CD4-positive, alpha-beta T cell treated with Interleukin-17A for 1 hour (primary cell): ENCODE measurements around the gene DCAF5.
"Not testable (repeated sequence)": the region's sequence is repeated elsewhere in the genome, so short reads cannot be mapped to it uniquely, and the experiment has no call there.

ENCODE experiments used
- DNase-seq: peaks from one replicate; pipeline ENCODE4 v3.0.0-alpha.2; 2020

DCAF5 gene, protein sequence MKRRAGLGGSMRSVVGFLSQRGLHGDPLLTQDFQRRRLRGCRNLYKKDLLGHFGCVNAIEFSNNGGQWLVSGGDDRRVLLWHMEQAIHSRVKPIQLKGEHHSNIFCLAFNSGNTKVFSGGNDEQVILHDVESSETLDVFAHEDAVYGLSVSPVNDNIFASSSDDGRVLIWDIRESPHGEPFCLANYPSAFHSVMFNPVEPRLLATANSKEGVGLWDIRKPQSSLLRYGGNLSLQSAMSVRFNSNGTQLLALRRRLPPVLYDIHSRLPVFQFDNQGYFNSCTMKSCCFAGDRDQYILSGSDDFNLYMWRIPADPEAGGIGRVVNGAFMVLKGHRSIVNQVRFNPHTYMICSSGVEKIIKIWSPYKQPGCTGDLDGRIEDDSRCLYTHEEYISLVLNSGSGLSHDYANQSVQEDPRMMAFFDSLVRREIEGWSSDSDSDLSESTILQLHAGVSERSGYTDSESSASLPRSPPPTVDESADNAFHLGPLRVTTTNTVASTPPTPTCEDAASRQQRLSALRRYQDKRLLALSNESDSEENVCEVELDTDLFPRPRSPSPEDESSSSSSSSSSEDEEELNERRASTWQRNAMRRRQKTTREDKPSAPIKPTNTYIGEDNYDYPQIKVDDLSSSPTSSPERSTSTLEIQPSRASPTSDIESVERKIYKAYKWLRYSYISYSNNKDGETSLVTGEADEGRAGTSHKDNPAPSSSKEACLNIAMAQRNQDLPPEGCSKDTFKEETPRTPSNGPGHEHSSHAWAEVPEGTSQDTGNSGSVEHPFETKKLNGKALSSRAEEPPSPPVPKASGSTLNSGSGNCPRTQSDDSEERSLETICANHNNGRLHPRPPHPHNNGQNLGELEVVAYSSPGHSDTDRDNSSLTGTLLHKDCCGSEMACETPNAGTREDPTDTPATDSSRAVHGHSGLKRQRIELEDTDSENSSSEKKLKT

GRCh38 chr14:69152902-69153151 is at the start of gene DCAF5:
TSS of gene DCAF5 (minus strand) at chr14:69153119. CDS start at chr14:69152978, 141 bp downstream.
- DNase-seq: peak; percentile 95

GRCh38 chr14:69199786-69200185 is 46.9 kb upstream of the DCAF5 start:
- no peak for DNase-seq

- DNase-seq: no peak
Measured at GRCh38 chr14:69193721-69194120, 40.8 kb upstream of the DCAF5 start.

- peak; percentile 70 for DNase-seq
Measured at GRCh38 chr14:69191340-69192111, 38.6 kb upstream of the DCAF5 start, which contains the start of gene EXD2. TSS of gene EXD2 (plus strand) at chr14:69191498. CDS start at chr14:69209471, 17,973 bp downstream.

- DNase-seq: no peak
Measured at GRCh38 chr14:69190191-69190590, 37.3 kb upstream of the DCAF5 start.

DNA sequence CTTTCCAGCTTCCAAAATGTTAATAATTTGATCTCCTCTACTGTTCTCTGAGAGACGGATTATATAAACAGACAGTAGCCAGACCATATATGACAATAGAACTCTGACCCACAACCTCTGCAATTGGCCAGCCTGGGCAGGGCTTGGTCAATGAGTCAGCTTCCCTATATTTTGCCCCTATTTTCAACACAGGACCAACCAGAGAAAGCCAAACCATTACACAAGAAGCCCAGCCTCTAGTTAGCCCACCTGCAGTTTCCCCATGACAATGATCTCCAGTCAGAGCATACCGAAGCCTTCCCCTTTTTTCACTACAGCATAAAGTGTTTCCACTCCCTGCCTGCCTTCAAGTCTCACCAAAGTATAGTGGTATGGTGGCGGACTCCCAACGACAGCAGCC is 30.8 kb upstream of the DCAF5 start:
- no peak for DNase-seq

GRCh38 chr14:69182580-69182979 is 29.7 kb upstream of the DCAF5 start:
- not testable (repeated sequence) for DNase-seq

GRCh38 chr14:69181491-69181890 is 28.6 kb upstream of the DCAF5 start:
- no peak for DNase-seq

DNA sequence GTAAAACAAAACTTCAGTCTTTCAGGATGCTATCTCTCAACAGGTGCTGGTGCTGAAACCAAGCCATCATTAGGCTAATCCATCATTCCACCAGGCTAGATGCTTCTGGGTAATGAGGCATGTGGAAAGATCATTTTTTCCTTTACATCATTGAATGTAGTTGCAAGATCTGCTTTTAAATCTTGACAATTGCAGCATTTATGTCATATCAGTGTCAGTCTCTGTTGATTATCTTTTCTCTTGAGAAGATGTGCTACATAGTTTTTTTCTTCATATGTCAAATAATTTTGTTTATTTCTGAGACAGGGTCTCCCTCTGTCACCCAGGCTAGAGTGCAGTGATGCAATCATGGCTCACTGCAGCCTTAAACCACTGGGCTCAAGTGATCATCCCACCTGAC is 22.2 kb upstream of the DCAF5 start:
- no peak for DNase-seq

DNA sequence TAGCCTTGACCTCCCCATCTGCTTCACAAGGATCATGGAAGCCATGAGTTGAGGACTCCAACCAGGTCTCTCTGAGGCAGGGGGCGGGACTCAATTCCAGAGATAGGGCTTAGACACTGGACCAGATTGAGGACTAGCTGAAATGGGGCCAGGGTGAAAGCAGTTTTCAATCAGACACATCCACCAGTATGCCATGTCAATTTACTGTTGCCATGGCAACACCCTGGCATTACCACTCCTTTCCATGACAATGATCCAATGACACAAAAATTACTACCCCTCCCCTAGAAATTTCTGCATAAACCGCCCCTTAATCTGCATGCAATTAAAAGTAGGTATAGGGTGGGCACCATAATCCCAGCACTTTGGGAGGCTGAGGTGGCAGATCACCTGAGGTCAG is 18.6 kb upstream of the DCAF5 start:
- DNase-seq: no peak

GRCh38 chr14:69170839-69171238 is 17.9 kb upstream of the DCAF5 start:
- DNase-seq: no peak

DNA sequence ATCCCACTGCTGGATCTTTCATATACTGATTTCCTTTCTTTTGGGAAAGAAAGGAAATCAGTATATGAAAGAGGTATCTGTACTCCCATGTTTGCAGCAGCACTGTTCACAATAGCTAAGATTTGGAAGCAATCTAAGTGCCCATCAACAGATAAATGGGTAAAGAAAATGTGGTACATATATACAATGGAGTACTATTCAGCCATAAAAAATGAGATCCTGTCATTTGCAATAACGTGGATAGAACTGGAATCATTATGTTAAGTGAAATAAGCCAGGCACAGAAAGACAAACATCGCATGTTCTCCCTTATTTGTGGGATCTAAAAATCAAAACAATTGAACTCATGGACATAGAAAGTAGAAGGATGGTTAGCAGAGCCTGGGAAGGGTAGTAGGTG is 12.9 kb upstream of the DCAF5 start:
- not testable (repeated sequence) for DNase-seq

- no peak for DNase-seq
Measured at GRCh38 chr14:69161590-69161989, 8.7 kb upstream of the DCAF5 start.

GRCh38 chr14:69156224-69156623 is 3.3 kb upstream of the DCAF5 start:
- DNase-seq: no peak

GRCh38 chr14:69154779-69155178 is 1.9 kb upstream of the DCAF5 start:
- DNase-seq: peak; percentile 11

- peak; percentile 20 for DNase-seq
Measured at GRCh38 chr14:69153873-69154270, 953 bp upstream of the DCAF5 start.

DNA sequence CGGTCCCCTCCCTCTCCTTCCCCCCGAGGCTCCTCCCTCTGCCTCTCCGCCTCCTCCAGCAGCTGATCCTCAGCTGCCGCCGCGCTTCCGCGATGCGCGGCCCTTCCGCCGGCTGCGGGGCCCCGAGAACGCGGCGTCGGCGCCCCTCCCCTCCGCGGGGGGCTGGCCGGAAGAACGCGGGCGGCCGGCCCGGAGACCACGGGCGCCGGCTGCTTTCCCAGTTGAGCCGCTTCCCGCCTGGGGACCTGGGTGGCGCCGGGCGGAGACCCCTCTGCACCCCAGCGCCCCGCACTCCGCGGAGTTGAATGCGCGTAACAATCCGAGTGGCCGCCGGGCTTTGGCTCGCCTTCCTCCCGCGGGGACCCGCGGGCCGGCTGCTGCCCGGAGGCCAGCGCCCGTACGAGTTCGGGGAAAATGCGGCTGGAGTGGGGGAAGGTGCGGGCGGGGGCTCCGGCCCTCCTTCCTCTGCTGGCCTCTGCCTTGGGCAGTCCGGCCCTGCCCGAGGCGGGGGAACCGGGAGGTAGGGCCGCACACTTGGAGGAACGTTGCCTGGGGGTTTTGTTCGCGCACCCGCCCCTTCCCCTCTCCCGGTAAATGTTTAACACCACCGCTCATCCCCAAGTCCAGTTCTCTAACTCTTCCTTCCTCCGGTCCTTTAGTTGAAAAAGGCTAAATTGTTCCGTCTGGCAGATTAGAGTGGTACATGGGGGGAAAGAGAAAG is 393 bp upstream of the DCAF5 start:
- no peak for DNase-seq

- DNase-seq: peak; percentile 80
Measured at GRCh38 chr14:69152181-69152901, 578 bp downstream of the DCAF5 start.

DNA sequence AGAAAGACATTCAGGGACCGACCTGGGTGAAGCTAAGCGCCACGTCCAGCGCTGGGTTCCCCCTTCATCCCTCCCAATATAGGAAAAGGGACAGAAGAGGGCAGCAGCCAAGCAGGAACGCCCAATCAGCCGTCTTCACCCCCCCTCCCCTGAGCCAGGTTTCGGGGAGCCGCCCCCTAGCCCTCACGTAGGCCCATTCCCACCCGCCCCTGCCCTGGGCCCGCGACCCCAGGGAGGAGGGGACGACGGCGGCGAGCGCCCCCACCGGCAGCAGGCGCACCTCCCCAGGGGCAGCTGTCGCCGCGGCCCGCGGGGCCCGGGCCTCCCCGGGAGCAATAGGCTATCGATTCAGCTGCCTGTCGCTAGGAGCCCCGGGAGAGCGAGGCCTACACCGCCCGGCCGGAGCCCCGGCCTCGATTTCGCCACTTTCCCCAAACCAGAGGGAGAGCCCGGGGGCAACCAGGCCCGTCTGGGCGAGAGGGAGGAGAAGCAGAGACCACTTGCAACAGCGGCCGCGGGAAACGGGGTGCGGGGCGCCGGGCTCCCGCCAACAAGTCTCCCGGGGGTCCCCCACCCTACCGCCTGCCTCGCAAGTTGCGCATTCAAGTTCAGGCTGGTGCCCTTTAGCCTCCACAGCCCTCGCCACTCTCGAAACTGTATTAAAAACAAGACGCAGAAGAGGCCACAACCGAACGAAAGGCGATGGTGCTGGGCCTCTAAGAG is 1.3 kb downstream of the DCAF5 start:
- peak; percentile 86 for DNase-seq

- no peak for DNase-seq
Measured at GRCh38 chr14:69149461-69150244, 3.3 kb downstream of the DCAF5 start.
